CD14-positive monocyte (primary cell): ENCODE data around the gene TMPRSS5. TPM values are rescaled to one million over a fixed set of nuclear protein-coding genes. Genes with fewer than 3 reads are reported as not detected.

Experiments
- DNase-seq, 3 donors: peaks; one replicate each; pipeline ENCODE4 v3.0.0-alpha.2; 2011 to 2022
- H2AFZ ChIP-seq: 2 replicates; pipeline ENCODE4 v1.6.0; 2012; ENCODE audit warnings: mild to moderate bottlenecking, low read depth, low read length, inconsistent platforms; ENCODE audit not compliant: insufficient read depth, poor library complexity, severe bottlenecking
- H3K27ac ChIP-seq, 2 donors: 1 replicate in 1 of 2; 2 replicates in 1 of 2; pipeline ENCODE4 v1.5.1; 2012 to 2013; ENCODE audit warnings: low read length in 2 of 2, control low read depth in 1 of 2, inconsistent platforms in 1 of 2, low read depth in 1 of 2, mild to moderate bottlenecking in 1 of 2
- H3K27me3 ChIP-seq, 2 donors: one replicate each; pipeline versions ENCODE4 v1.6.0 to v1.6.1; 2011 to 2013; ENCODE audit warnings: low read length in 2 of 2; ENCODE audit not compliant: control insufficient read depth in 2 of 2, insufficient read depth in 2 of 2
- H3K36me3 ChIP-seq, 2 donors: replicated peaks in 1 of 2; 1 replicate in 1 of 2; 2 replicates in 1 of 2; pipeline versions ENCODE4 v1.5.1 to v1.6.1; 2012 to 2013; ENCODE audit warnings: low read length in 2 of 2, control low read depth in 1 of 2, inconsistent platforms in 1 of 2, mild to moderate bottlenecking in 1 of 2; ENCODE audit not compliant: insufficient read depth in 2 of 2, control insufficient read depth in 1 of 2
- H3K4me1 ChIP-seq, 2 donors: 1 replicate in 1 of 2; 2 replicates in 1 of 2; pipeline versions ENCODE4 v1.5.1 to v1.6.1; 2012 to 2013; ENCODE audit warnings: low read length in 2 of 2, control low read depth in 1 of 2, inconsistent platforms in 1 of 2, mild to moderate bottlenecking in 1 of 2, moderate library complexity in 1 of 2; ENCODE audit not compliant: insufficient read depth in 2 of 2, control insufficient read depth in 1 of 2
- H3K4me2 ChIP-seq: replicated peaks from 2 replicates; pipeline ENCODE3; 2012; ENCODE audit warnings: low read length, moderate library complexity, mild to moderate bottlenecking; ENCODE audit not compliant: poor library complexity, severe bottlenecking; ENCODE audit errors: extremely low read depth
- H3K4me3 ChIP-seq, 3 experiments: fragments of 200-600 bp in 1 of 3; sonication (generic) in 1 of 3; replicated peaks in 1 of 3; 1 replicate in 2 of 3; 2 replicates in 1 of 3; pipeline ENCODE4 v1.5.1; 2011 to 2013; ENCODE audit warnings: low read length in 3 of 3, mild to moderate bottlenecking in 3 of 3, control low read depth in 2 of 3, low read depth in 2 of 3, inconsistent platforms in 1 of 3, moderate library complexity in 1 of 3
- H3K79me2 ChIP-seq: 2 replicates; pipeline ENCODE4 v1.6.0; 2012; ENCODE audit warnings: mild to moderate bottlenecking, control low read depth, inconsistent platforms, low read length, moderate library complexity; ENCODE audit not compliant: insufficient read depth
- H3K9ac ChIP-seq: 2 replicates; pipeline ENCODE4 v1.6.0; 2017; ENCODE audit warnings: low read length, mild to moderate bottlenecking; ENCODE audit not compliant: insufficient read depth, poor library complexity, severe bottlenecking
- H3K9me3 ChIP-seq, 2 donors: replicated peaks in 1 of 2; 1 replicate in 1 of 2; 2 replicates in 1 of 2; pipeline versions ENCODE4 v1.5.1 to v1.6.1; 2012 to 2013; ENCODE audit warnings: low read length in 2 of 2, control low read depth in 1 of 2; ENCODE audit not compliant: control insufficient read depth in 1 of 2, insufficient read depth in 1 of 2
- H4K20me1 ChIP-seq: 2 replicates; pipeline ENCODE4 v1.6.0; 2012; ENCODE audit warnings: mild to moderate bottlenecking, low read length, control low read depth, moderate library complexity; ENCODE audit not compliant: insufficient read depth
- H3K27ac Mint-ChIP-seq, 7 donors: one replicate each; pipeline ENCODE4 v1.8.0; 2020; ENCODE audit warnings: mild to moderate bottlenecking in 7 of 7, mixed read lengths in 7 of 7, moderate library complexity in 6 of 7, inconsistent platforms in 2 of 7
- H3K27me3 Mint-ChIP-seq, 3 donors: one replicate each; pipeline ENCODE4 v1.8.0; 2021 to 2022; ENCODE audit warnings: low read depth in 3 of 3, mild to moderate bottlenecking in 3 of 3, mixed read lengths in 3 of 3, moderate library complexity in 3 of 3, inconsistent platforms in 1 of 3
- H3K36me3 Mint-ChIP-seq, 2 donors: one replicate each; pipeline ENCODE4 v1.8.0; 2020; ENCODE audit warnings: mixed read lengths in 2 of 2, inconsistent platforms in 1 of 2, mild to moderate bottlenecking in 1 of 2
- H3K4me1 Mint-ChIP-seq: one replicate; pipeline ENCODE4 v1.8.0; 2020; ENCODE audit warnings: mild to moderate bottlenecking, mixed read lengths
- H3K4me3 Mint-ChIP-seq, 2 donors: one replicate each; pipeline ENCODE4 v1.8.0; 2020; ENCODE audit warnings: mild to moderate bottlenecking in 2 of 2, mixed read lengths in 2 of 2, moderate library complexity in 1 of 2
- H3K9me3 Mint-ChIP-seq, 7 donors: one replicate each; pipeline ENCODE4 v1.8.0; 2020 to 2022; ENCODE audit warnings: mixed read lengths in 7 of 7, mild to moderate bottlenecking in 6 of 7, moderate library complexity in 6 of 7, inconsistent platforms in 2 of 7
- WGBS: methylation state at CpG from one replicate; pipeline ENCODE4 v1.1.5; 2013; ENCODE audit warnings: missing lambda C conversion rate; ENCODE audit not compliant: insufficient coverage; 5-methylcytosine and 5-hydroxymethylcytosine counted together
- intact Hi-C, 2 donors: fragments of 100-400 bp; cut with micrococcal nuclease; formaldehyde crosslinking; loops; one replicate each; pipeline versions ENCODE4 v1.15.0 to v1.15.1; 2023
- polyA minus RNA-seq: library from RNA; depleted of rRNA, polyadenylated mRNA; stranded (reverse); fragments of >200 nt; gene quantifications from 2 replicates; pipeline ENCODE4 v1.2.3, GENCODE V29; 2012
- polyA plus RNA-seq, 3 donors: library from polyadenylated mRNA; depleted of rRNA in 1 of 3; unstranded in 2 of 3; stranded (reverse) in 1 of 3; fragments of 300-500 nt in 2 of 3; fragments of >200 nt in 1 of 3; fragmentation: Illumina TruSeq in 2 of 3; gene quantifications; 1 replicate in 2 of 3; 2 replicates in 1 of 3; pipeline ENCODE4 v1.2.3, GENCODE V29; 2012 to 2021
- total RNA-seq, 12 experiments: library from RNA in 1 of 12; stranded (reverse) in 1 of 12; fragments of 120-200 nt in 1 of 12; gene quantifications; one replicate each; pipeline ENCODE4 v1.2.4 and lab custom pipeline; 2013 to 2026; ENCODE audit warnings: mixed read lengths in 6 of 12, inconsistent platforms in 1 of 12
- TF ChIP-seq, protein P1 (sequence below): fragments of 200-600 bp; IDR thresholded peaks from one replicate; pipeline ENCODE4 v1.8.0; 2022; ENCODE audit warnings: antibody characterized with exemption, mild to moderate bottlenecking

Gene TMPRSS5
- 0.23 TPM for total RNA-seq (2013)
- polyA plus RNA-seq, result under 1 TPM in 1 of 3 donors, not detected in 2; 0.80 TPM
- 0.42 TPM in 1 of 2 replicates, not detected in the other for polyA minus RNA-seq
- total RNA-seq (lab: John Stamatoyannopoulos, UW), result 0 to 0.92 (median 0.43) reads per million in 11 experiments

GRCh38 chr11:113705871-113706655 lies at the start of gene TMPRSS5:
Gene TMPRSS5, minus strand, starts transcription at chr11:113706308. Its CDS starts 84 bp downstream, at chr11:113706224.
- Histone ChIP-seq H3K9me3 (peaks cover 0 to 5% of the 10 kb centered on the region in 2 donors), H3K4me1 (no peaks in the 10 kb centered on the region), H3K27ac (no peak within 1 kb of the TSS), H3K4me3 (no peak within 1 kb of the TSS), H3K27me3 (no peaks in the 10 kb centered on the region), H3K4me2 (no peak within 1 kb of the TSS), H2AFZ (no peak within 1 kb of the TSS), H3K79me2 (no peaks in the 10 kb centered on the region), H3K9ac (no peak within 1 kb of the TSS), H4K20me1 (no peaks in the 10 kb centered on the region), H3K36me3 (no peaks in the 10 kb centered on the region)
- 93% methylated on average over 3 of the region's 7 CpGs for WGBS
- TF ChIP-seq, protein P1, sequence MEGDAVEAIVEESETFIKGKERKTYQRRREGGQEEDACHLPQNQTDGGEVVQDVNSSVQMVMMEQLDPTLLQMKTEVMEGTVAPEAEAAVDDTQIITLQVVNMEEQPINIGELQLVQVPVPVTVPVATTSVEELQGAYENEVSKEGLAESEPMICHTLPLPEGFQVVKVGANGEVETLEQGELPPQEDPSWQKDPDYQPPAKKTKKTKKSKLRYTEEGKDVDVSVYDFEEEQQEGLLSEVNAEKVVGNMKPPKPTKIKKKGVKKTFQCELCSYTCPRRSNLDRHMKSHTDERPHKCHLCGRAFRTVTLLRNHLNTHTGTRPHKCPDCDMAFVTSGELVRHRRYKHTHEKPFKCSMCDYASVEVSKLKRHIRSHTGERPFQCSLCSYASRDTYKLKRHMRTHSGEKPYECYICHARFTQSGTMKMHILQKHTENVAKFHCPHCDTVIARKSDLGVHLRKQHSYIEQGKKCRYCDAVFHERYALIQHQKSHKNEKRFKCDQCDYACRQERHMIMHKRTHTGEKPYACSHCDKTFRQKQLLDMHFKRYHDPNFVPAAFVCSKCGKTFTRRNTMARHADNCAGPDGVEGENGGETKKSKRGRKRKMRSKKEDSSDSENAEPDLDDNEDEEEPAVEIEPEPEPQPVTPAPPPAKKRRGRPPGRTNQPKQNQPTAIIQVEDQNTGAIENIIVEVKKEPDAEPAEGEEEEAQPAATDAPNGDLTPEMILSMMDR, result no peak
- Mint-ChIP-seq H3K27ac (no peak within 1 kb of the TSS), H3K36me3 (no peaks in the 10 kb centered on the region), H3K4me3 (no peak within 1 kb of the TSS), H3K27me3 (peaks cover 0 to 3% (median 0%) of the 10 kb centered on the region in 3 donors), H3K4me1 (no peaks in the 10 kb centered on the region), H3K9me3 (peaks cover 4 to 22% (median 13%) of the 10 kb centered on the region in 7 donors)
- intact Hi-C loops, result no loop called here
- no peak for DNase-seq

DNA sequence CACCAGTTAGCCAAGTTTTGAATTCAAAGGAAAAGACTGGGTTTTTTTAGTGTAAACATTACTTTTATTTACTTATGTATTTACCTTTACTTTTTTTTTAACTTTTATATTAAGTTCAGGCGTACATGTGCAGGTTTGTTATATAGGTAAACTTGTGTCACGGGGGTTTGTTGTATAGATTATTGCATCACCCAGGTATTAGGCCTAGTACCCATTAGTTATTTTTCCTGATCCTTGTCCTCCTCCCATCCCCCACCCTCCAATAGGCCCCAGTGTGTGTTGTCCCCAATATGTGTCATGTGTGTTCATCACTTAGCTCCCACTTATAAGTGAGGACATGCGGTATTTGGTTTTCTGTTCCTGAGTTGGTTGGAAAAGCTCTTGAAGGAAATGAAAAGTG lies 46.8 kb upstream of the TMPRSS5 start:
- TF ChIP-seq, protein P1, result no peak
- Histone ChIP-seq H2AFZ (no peak overlapping the region), H3K9me3 (no peaks in the 10 kb centered on the region), H3K79me2 (no peaks in the 10 kb centered on the region), H3K27me3 (no peaks in the 10 kb centered on the region), H3K9ac (no peak overlapping the region), H3K27ac (no peak overlapping the region), H3K4me2 (no peak overlapping the region), H3K36me3 (peaks cover 49 to 83% of the 10 kb centered on the region in 2 donors), H3K4me1 (no peaks in the 10 kb centered on the region), H4K20me1 (no peaks in the 10 kb centered on the region), H3K4me3 (no peak overlapping the region)
- no peak for DNase-seq
- intact Hi-C loops, result no loop called here
- no peaks in the 10 kb centered on the region for H3K4me1 Mint-ChIP-seq
- H3K36me3 Mint-ChIP-seq, result peaks cover 52 to 74% of the 10 kb centered on the region in 2 donors
- peaks cover 0 to 1% (median 0%) of the 10 kb centered on the region in 7 donors for H3K9me3 Mint-ChIP-seq
- no CpG with 5 or more reads among the region's 3 CpGs for WGBS
- no peaks in the 10 kb centered on the region for H3K27me3 Mint-ChIP-seq
- H3K27ac Mint-ChIP-seq, result no peak overlapping the region
- H3K4me3 Mint-ChIP-seq, result no peak overlapping the region
